Measurements from ENCODE around the gene NBEA. TPM values are rescaled to one million over a fixed set of nuclear protein-coding genes. Genes with fewer than 3 reads are reported as not detected.

NBEA gene
- total RNA-seq, 1 donor from 2014 or later, result 12.0 TPM

- Histone ChIP-seq H3K27me3 (no peaks in the 10 kb centered on the region), H3K36me3 (no peaks in the 10 kb centered on the region), H3K9me3 (no peaks in the 10 kb centered on the region), H3K4me1 (no peaks in the 10 kb centered on the region), H3K27ac (no peak overlapping the region), H3K4me3 (no peak overlapping the region)
- DNase-seq (ENCODE audit: extremely low spot score in 2 of 2), result no peak
- intact Hi-C loops (cut with DNase I), result no loop called here
- TF ChIP-seq, protein P1, sequence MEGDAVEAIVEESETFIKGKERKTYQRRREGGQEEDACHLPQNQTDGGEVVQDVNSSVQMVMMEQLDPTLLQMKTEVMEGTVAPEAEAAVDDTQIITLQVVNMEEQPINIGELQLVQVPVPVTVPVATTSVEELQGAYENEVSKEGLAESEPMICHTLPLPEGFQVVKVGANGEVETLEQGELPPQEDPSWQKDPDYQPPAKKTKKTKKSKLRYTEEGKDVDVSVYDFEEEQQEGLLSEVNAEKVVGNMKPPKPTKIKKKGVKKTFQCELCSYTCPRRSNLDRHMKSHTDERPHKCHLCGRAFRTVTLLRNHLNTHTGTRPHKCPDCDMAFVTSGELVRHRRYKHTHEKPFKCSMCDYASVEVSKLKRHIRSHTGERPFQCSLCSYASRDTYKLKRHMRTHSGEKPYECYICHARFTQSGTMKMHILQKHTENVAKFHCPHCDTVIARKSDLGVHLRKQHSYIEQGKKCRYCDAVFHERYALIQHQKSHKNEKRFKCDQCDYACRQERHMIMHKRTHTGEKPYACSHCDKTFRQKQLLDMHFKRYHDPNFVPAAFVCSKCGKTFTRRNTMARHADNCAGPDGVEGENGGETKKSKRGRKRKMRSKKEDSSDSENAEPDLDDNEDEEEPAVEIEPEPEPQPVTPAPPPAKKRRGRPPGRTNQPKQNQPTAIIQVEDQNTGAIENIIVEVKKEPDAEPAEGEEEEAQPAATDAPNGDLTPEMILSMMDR (IDR thresholded peaks at IDR 0.05), result no peak
- TF ChIP-seq POLR2AphosphoS5 (IDR thresholded peaks at IDR 0.05; ENCODE audit: insufficient read depth in 1 of 2, low read depth in 1 of 2) (no peak), POLR2A (IDR thresholded peaks at IDR 0.05) (no peak)
Measured at GRCh38 chr13:35379663-35380062, 437.6 kb downstream of the NBEA start.

DNA sequence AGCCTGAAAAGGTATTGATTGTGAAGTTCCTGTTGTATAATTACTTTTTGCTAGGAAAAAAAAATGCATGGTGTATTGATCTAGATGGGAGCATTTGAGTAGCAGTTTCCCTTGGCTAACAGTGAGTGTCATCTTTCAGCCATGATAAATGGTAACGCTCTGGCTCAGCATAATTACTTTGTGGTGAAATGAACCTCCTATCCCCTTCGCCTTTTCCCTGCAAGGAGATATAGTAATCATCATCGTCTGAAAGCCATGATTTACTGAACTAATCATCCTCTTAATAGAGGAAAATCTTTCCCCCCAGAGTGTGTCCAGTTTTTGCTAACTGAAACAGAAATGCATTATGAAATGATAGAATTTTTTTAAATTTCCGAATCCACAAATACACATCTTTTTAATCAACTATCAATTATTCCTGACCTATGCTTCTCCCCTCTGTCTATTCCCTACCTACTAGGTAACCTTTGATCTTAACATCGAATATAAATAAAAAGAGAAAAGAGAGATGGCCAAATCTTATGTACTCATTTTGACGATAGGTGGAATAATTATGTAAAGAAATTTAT is 445.7 kb downstream of the NBEA start:
- Histone ChIP-seq H3K27ac (no peak overlapping the region), H3K27me3 (no peaks in the 10 kb centered on the region), H3K9me3 (no peaks in the 10 kb centered on the region), H3K36me3 (no peaks in the 10 kb centered on the region), H3K4me3 (no peak overlapping the region), H3K4me1 (peaks cover 13% of the 10 kb centered on the region)
- DNase-seq (ENCODE audit: extremely low spot score in 2 of 2), result no peak
- no peak for TF ChIP-seq POLR2A (IDR thresholded peaks at IDR 0.05)
- TF ChIP-seq, protein P1 (IDR thresholded peaks at IDR 0.05), result no peak
- TF ChIP-seq POLR2AphosphoS5 (IDR thresholded peaks at IDR 0.05; ENCODE audit: insufficient read depth in 1 of 2, low read depth in 1 of 2), result no peak
- intact Hi-C loops (cut with DNase I), result no loop called here

DNA sequence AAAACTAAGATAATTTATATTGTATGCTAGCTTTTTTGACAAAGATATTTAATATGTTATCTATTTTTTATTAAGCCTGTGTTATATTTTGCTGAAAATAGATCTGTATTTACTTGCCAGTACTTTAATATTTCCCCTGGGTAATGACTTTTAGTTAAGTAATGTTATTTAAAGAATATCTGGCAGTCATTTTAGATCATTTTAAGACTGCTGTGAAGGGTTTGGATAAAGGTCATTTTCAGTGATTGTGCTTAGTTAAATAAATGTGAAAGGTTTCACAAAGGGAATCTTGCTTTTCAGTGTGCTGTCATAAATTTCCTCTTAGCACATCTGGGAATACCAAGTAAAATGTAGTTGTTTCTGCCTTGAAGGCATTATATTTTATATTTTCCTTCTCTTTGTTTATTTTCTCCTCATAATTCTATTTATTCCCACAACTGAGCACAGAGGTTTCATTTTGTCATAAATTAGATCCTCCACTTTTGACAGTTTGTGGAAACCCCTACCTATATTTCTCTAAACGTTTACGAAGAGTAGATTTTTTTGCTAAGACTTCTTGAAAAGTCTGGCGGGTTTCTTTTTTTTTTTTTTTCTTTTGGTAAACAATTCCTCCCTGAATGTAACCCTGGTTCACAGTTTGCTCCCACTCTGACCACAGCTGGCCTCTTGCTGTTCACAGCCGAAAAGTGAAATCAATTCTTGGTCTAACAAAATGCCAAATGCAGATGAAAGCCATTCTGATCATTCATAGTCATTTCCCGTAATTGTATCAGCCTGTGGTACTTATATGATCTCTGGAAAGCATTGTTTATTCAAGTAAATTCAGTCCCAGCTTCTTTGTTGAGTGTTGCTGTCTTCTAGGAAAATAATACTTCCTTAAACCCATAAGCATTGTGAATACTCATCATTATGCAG is 446.6 kb downstream of the NBEA start:
- Histone ChIP-seq H3K27me3 (no peaks in the 10 kb centered on the region), H3K4me1 (peaks cover 13% of the 10 kb centered on the region), H3K4me3 (no peak overlapping the region), H3K36me3 (no peaks in the 10 kb centered on the region), H3K9me3 (no peaks in the 10 kb centered on the region), H3K27ac (no peak overlapping the region)
- no peak for TF ChIP-seq POLR2A (IDR thresholded peaks at IDR 0.05)
- TF ChIP-seq POLR2AphosphoS5 (IDR thresholded peaks at IDR 0.05; ENCODE audit: insufficient read depth in 1 of 2, low read depth in 1 of 2), result no peak
- TF ChIP-seq, protein P1 (IDR thresholded peaks at IDR 0.05), result no peak
- no peak for DNase-seq (ENCODE audit: extremely low spot score in 2 of 2)
- intact Hi-C loops (cut with DNase I), result no loop called here

DNA sequence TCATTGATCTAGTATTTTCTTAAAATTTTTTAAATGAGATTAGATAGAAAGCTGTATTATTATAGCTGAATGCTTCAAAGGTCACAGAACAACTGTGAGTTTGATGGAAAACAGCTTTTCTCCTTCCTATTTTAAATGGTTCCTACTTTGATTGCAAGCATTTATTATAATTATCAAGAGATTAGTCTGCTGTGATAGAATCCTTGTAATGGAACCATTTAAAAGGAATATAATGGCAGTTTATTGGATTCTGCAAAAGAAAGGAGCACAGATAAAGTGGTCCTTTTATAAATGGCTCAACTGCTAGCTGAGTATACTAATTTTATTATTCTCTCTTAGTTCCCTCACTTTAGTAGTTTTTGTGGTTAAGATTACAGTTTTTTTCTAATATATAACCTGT is 447.5 kb downstream of the NBEA start:
- Histone ChIP-seq H3K4me1 (peaks cover 13% of the 10 kb centered on the region), H3K36me3 (no peaks in the 10 kb centered on the region), H3K27me3 (no peaks in the 10 kb centered on the region), H3K27ac (no peak overlapping the region), H3K9me3 (no peaks in the 10 kb centered on the region), H3K4me3 (no peak overlapping the region)
- TF ChIP-seq POLR2AphosphoS5 (IDR thresholded peaks at IDR 0.05; ENCODE audit: insufficient read depth in 1 of 2, low read depth in 1 of 2), result no peak
- TF ChIP-seq POLR2A (IDR thresholded peaks at IDR 0.05), result no peak
- TF ChIP-seq, protein P1 (IDR thresholded peaks at IDR 0.05), result no peak
- intact Hi-C loops (cut with DNase I), result no loop called here
- DNase-seq (ENCODE audit: extremely low spot score in 2 of 2), result no peak

DNA sequence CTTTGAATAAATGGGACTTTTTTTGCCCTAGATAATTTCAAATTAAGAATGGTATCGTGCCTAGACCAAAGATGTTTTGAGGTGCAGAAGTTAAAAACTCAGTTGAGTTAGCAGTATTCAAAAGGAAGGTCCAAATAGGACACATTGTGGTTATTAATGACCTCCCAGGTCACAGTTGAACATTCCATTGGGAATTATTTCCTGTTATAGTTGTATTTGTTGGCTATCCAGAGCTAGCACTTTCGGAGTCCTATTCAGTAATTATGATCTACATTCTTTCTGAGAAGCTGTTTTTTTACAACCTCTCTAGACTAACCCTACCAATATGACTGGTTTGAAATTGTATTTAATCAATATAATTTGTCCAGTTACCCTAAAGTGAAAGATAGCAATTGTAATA is 450.7 kb downstream of the NBEA start:
- no peak overlapping the region for H3K4me3 ChIP-seq
- H3K4me1 ChIP-seq, result peaks cover 13% of the 10 kb centered on the region
- H3K27me3 ChIP-seq, result no peaks in the 10 kb centered on the region
- no peaks in the 10 kb centered on the region for H3K36me3 ChIP-seq
- TF ChIP-seq, protein P1 (IDR thresholded peaks at IDR 0.05), result no peak
- TF ChIP-seq POLR2A (IDR thresholded peaks at IDR 0.05) (no peak), POLR2AphosphoS5 (IDR thresholded peaks at IDR 0.05; ENCODE audit: insufficient read depth in 1 of 2, low read depth in 1 of 2) (no peak)
- no peak overlapping the region for H3K27ac ChIP-seq
- intact Hi-C loops (cut with DNase I), result no loop called here
- no peak for DNase-seq (ENCODE audit: extremely low spot score in 2 of 2)
- H3K9me3 ChIP-seq, result no peaks in the 10 kb centered on the region

All from vagina (tissue), 2 donors.